ENCODE results near the gene WDR45B. TPM values are rescaled to one million over a fixed set of nuclear protein-coding genes. Genes with fewer than 3 reads are reported as not detected.

WDR45B gene
- total RNA-seq, 1 experiment from 2014 or later = 84.9 TPM

DNA sequence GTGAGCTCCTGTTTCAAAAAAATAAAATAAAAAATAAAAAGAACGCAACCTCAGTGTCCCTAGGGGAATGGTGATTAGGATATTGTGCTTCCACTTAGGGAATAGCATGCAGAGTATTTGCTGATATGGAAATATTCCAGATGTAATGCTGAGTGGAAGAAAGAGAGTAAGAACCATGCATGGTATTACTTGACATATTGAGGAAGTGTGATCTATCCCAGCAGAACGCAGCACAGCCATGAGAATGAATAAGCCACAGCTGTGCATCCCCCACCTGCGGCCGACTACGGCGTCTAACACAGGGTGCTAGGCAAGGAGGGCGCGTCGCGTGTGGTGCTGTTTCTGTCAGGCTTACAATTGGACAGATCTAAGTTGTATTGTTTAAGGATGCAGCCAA is 79.2 kb downstream of the WDR45B start:
- Histone ChIP-seq H3K9me3 (ENCODE audit: insufficient read depth, low read depth) (no peaks in the 10 kb centered on the region), H3K4me2 (no peak overlapping the region), H3K9me2 (ENCODE audit: insufficient read depth) (no peaks in the 10 kb centered on the region), H3K79me2 (ENCODE audit: low read depth) (peaks cover 25% of the 10 kb centered on the region), H3F3A (ENCODE audit: insufficient read depth, low read depth) (peaks cover 3% of the 10 kb centered on the region; the same call in 1 of the 2 replicates), H2AFZ (no peak overlapping the region), H3K27ac (no peak overlapping the region), H3K36me3 (ENCODE audit: low read depth) (no peaks in the 10 kb centered on the region; the same call in 1 of the 2 replicates), H4K20me1 (ENCODE audit: insufficient read depth) (peaks cover 8% of the 10 kb centered on the region), H3K4me3 (no peak overlapping the region), H3K27me3 (ENCODE audit: insufficient read depth, low read depth) (no peaks in the 10 kb centered on the region), H3K4me1 (replicated peaks; ENCODE audit: insufficient read depth) (0 out of 2 replicates have a peak, but pooled peaks cover 5% of the 10 kb centered on the region)
- no peak for DNase-seq
- ChIA-PET POLR2A (ENCODE audit: unreplicated experiment) (interaction anchor here (0.6 kb wide), 1 partner anchor 136 kb away, joined by 3 read pairs; no protein-coding TSS in a partner anchor), CTCF (no interaction called here)
- no peak for TF ChIP-seq EZH2 (IDR thresholded peaks at IDR 0.05; ENCODE audit: low read depth)
- TF ChIP-seq, protein P1, sequence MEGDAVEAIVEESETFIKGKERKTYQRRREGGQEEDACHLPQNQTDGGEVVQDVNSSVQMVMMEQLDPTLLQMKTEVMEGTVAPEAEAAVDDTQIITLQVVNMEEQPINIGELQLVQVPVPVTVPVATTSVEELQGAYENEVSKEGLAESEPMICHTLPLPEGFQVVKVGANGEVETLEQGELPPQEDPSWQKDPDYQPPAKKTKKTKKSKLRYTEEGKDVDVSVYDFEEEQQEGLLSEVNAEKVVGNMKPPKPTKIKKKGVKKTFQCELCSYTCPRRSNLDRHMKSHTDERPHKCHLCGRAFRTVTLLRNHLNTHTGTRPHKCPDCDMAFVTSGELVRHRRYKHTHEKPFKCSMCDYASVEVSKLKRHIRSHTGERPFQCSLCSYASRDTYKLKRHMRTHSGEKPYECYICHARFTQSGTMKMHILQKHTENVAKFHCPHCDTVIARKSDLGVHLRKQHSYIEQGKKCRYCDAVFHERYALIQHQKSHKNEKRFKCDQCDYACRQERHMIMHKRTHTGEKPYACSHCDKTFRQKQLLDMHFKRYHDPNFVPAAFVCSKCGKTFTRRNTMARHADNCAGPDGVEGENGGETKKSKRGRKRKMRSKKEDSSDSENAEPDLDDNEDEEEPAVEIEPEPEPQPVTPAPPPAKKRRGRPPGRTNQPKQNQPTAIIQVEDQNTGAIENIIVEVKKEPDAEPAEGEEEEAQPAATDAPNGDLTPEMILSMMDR (conservative IDR thresholded peaks at IDR 0.05) = no peak
- intact Hi-C loops (cut with micrococcal nuclease; ENCODE audit: unreplicated experiment) = no loop called here
- BruUV-seq (replicated peaks) = no TSS peak

DNA sequence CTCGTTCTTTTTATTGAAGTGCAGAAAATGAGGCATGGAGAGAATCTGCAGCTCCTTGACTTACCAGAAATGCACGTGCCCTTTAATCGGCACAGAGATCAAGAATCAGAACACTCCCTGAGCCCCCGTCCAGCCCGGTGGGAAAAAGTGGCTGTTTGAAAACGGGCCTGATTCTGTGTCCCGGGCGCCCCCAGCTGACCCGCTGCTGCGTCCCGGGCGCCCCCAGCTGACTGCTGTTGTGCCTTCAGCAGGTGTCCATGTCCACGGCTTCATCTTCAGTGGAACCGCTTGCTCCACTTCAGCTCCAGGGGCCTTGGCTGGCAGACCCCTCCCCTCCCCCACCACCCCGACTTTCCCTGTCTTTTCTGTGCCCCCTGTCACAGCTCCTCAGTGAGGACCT is 81.0 kb downstream of the WDR45B start:
- Histone ChIP-seq H3K9me2 (ENCODE audit: insufficient read depth) (no peaks in the 10 kb centered on the region), H3K36me3 (ENCODE audit: low read depth) (no peaks in the 10 kb centered on the region; the same call in 1 of the 2 replicates), H3F3A (ENCODE audit: insufficient read depth, low read depth) (peaks cover 2% of the 10 kb centered on the region; the same call in 1 of the 2 replicates), H3K4me3 (no peak overlapping the region), H3K9me3 (ENCODE audit: insufficient read depth, low read depth) (no peaks in the 10 kb centered on the region), H4K20me1 (ENCODE audit: insufficient read depth) (peaks cover 24% of the 10 kb centered on the region), H3K4me2 (no peak overlapping the region), H3K4me1 (replicated peaks; ENCODE audit: insufficient read depth) (0 out of 2 replicates have a peak, but pooled peaks cover 5% of the 10 kb centered on the region), H2AFZ (no peak overlapping the region), H3K27ac (no peak overlapping the region), H3K79me2 (ENCODE audit: low read depth) (peaks cover 30% of the 10 kb centered on the region), H3K27me3 (ENCODE audit: insufficient read depth, low read depth) (no peaks in the 10 kb centered on the region)
- intact Hi-C loops (cut with micrococcal nuclease; ENCODE audit: unreplicated experiment) = no loop called here
- no TSS peak for BruUV-seq (replicated peaks)
- TF ChIP-seq, protein P1 (conservative IDR thresholded peaks at IDR 0.05) = no peak
- no peak for TF ChIP-seq EZH2 (IDR thresholded peaks at IDR 0.05; ENCODE audit: low read depth)
- no peak for DNase-seq
- POLR2A ChIA-PET (ENCODE audit: unreplicated experiment) = no interaction called here
- CTCF ChIA-PET = no interaction called here

DNA sequence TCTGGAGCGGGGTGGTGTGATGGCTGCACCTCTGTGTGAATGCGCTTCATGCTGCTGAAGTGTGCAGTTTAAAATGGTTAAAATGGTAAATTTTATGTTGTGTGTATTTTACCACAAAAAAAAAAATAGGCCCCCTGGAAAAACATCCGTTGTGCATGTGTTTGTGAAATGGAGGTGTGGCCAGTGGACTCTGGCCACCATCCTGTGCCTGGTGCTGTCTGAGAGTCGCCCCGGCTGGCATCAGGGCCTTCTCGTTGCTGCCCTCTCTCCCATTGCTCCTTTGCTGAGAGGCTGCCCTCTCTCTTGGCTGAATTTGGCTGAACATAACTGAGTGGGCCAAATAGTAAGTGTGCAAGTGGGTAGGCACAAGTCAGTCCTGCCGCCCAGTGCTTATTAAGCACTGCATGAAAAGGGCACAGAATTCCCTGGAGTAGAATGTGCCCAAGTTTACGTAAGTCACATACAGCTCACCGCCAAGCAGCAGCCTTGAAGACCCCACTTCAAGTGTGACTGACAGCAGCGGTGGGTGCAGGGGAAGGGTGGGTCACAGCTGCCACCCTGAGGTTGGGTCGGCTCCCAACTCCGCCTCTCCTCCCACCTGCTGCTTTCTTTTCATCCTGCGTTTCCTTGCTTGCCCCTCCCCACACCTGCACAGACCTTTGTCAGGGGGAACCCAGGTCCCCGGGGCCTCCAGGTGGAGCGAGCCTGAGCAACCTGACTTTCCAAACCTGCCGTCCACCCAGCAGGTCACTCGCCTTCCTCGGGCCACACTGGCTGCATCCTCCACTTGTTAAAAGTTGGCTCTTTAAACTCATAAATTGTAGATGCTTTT is 81.9 kb downstream of the WDR45B start:
- ChIA-PET CTCF (no interaction called here), POLR2A (ENCODE audit: unreplicated experiment) (no interaction called here)
- H3K9me2 ChIP-seq (ENCODE audit: insufficient read depth) = no peaks in the 10 kb centered on the region
- no peak overlapping the region for H3K4me3 ChIP-seq
- no peaks in the 10 kb centered on the region; the same call in 1 of the 2 replicates for H3K36me3 ChIP-seq (ENCODE audit: low read depth)
- no peak overlapping the region for H3K27ac ChIP-seq
- no peaks in the 10 kb centered on the region for H3K9me3 ChIP-seq (ENCODE audit: insufficient read depth, low read depth)
- BruUV-seq (replicated peaks) = no TSS peak
- intact Hi-C loops (cut with micrococcal nuclease; ENCODE audit: unreplicated experiment) = no loop called here
- no peak overlapping the region for H2AFZ ChIP-seq
- no peaks in the 10 kb centered on the region for H3F3A ChIP-seq (ENCODE audit: insufficient read depth, low read depth)
- H3K79me2 ChIP-seq (ENCODE audit: low read depth) = peaks cover 39% of the 10 kb centered on the region
- DNase-seq = no peak
- H3K27me3 ChIP-seq (ENCODE audit: insufficient read depth, low read depth) = no peaks in the 10 kb centered on the region
- H3K4me1 ChIP-seq (replicated peaks; ENCODE audit: insufficient read depth) = 0 out of 2 replicates have a peak, but pooled peaks cover 5% of the 10 kb centered on the region
- TF ChIP-seq, protein P1 (conservative IDR thresholded peaks at IDR 0.05) = no peak
- no peak for TF ChIP-seq EZH2 (IDR thresholded peaks at IDR 0.05; ENCODE audit: low read depth)
- no peak overlapping the region for H3K4me2 ChIP-seq
- peaks cover 29% of the 10 kb centered on the region for H4K20me1 ChIP-seq (ENCODE audit: insufficient read depth)

All from PC-9 (cell line).